OCI-LY1 (cell line): ENCODE results near the gene MED7.

Experiments used
- H2AFZ ChIP-seq: fragments of 200-600 bp; sonication (generic), shearing (Covaris generic); 2 replicates; pipeline ENCODE4 v1.6.0; 2014; ENCODE audit warnings: antibody characterized with exemption, mild to moderate bottlenecking, low read length
- H3F3A ChIP-seq: fragments of 200-600 bp; sonication (generic), shearing (Covaris generic); 2 replicates; pipeline ENCODE4 v1.6.0; 2014; ENCODE audit warnings: mild to moderate bottlenecking, antibody characterized with exemption, low read length, moderate library complexity; ENCODE audit not compliant: insufficient read depth
- H3K27ac ChIP-seq: fragments of 200-600 bp; sonication (generic); 2 replicates; pipeline ENCODE4 v1.5.1; 2014; ENCODE audit warnings: low read length, mixed run types, mild to moderate bottlenecking, low read depth; ENCODE audit not compliant: poor library complexity, severe bottlenecking
- H3K27me3 ChIP-seq: fragments of 200-600 bp; sonication (generic); 2 replicates; pipeline ENCODE4 v1.6.0; 2014; ENCODE audit warnings: antibody characterized with exemption, mild to moderate bottlenecking, low read length, moderate library complexity; ENCODE audit not compliant: insufficient read depth
- H3K36me3 ChIP-seq: fragments of 200-600 bp; sonication (generic); 2 replicates; pipeline ENCODE4 v1.6.1; 2014; ENCODE audit warnings: mild to moderate bottlenecking, antibody characterized with exemption, low read length, moderate library complexity, mixed read lengths; ENCODE audit not compliant: insufficient read depth
- H3K4me1 ChIP-seq: fragments of 200-600 bp; sonication (generic); 2 replicates; pipeline ENCODE4 v1.5.1; 2014; ENCODE audit warnings: mild to moderate bottlenecking, low read length, moderate library complexity; ENCODE audit not compliant: insufficient read depth, severe bottlenecking
- H3K4me2 ChIP-seq: fragments of 200-600 bp; sonication (generic), shearing (Covaris generic); 2 replicates; pipeline ENCODE4 v1.6.1; 2014; ENCODE audit warnings: low read length
- H3K4me3 ChIP-seq: fragments of 200-600 bp; sonication (generic); 2 replicates; pipeline ENCODE4 v1.5.1; 2014; ENCODE audit warnings: low read length, low read depth, mild to moderate bottlenecking, mixed read lengths; ENCODE audit not compliant: poor library complexity, severe bottlenecking
- H3K79me2 ChIP-seq: fragments of 200-600 bp; shearing (Covaris generic); 2 replicates; pipeline ENCODE4 v1.6.1; 2016; ENCODE audit warnings: mixed run types, low read length, mixed read lengths; ENCODE audit not compliant: insufficient read depth
- H3K9ac ChIP-seq: fragments of 200-600 bp; sonication (generic), shearing (Covaris generic); 2 replicates; pipeline ENCODE4 v1.6.1; 2014; ENCODE audit warnings: mild to moderate bottlenecking, low read length, mixed read lengths
- H3K9me2 ChIP-seq: fragments of 200-600 bp; sonication (generic), shearing (Covaris generic); 2 replicates; pipeline ENCODE4 v1.6.1; 2014; ENCODE audit warnings: low read depth, mild to moderate bottlenecking, low read length, mixed read lengths
- H3K9me3 ChIP-seq: fragments of 200-600 bp; shearing (Covaris generic); 2 replicates; pipeline ENCODE4 v1.6.1; 2014; ENCODE audit warnings: low read length, mixed read lengths
- H4K20me1 ChIP-seq: fragments of 200-600 bp; sonication (generic), shearing (Covaris generic); 2 replicates; pipeline ENCODE4 v1.6.0; 2016; ENCODE audit warnings: mild to moderate bottlenecking, low read length; ENCODE audit not compliant: insufficient read depth
- CTCF ChIP-seq: fragments of 200-600 bp; sonication (generic), shearing (Covaris generic); IDR thresholded peaks from 2 replicates; pipeline ENCODE4 v1.5.1; 2017; ENCODE audit warnings: mild to moderate bottlenecking, antibody characterized with exemption, low read length, moderate library complexity, mixed read lengths
- EZH2 ChIP-seq: fragments of 200-600 bp; sonication (generic), shearing (Covaris generic); IDR thresholded peaks from 2 replicates; pipeline ENCODE4 v1.8.0; 2017; ENCODE audit warnings: borderline replicate concordance, mixed run types, mild to moderate bottlenecking, antibody characterized with exemption, low read length, moderate library complexity, mixed read lengths

MED7 gene

GRCh38 chr5:157184117-157184670 is 41.5 kb upstream of the MED7 start:
- H3K4me3 ChIP-seq: peak overlapping the region; percentile 69
- H3F3A ChIP-seq: no peaks in the 10 kb centered on the region
- H3K27me3 ChIP-seq: no peaks in the 10 kb centered on the region
- H4K20me1 ChIP-seq: no peaks in the 10 kb centered on the region
- H3K36me3 ChIP-seq: peaks cover 18% of the 10 kb centered on the region; the same call in 1 of the 2 replicates
- TF ChIP-seq CTCF (no peak), EZH2 (no peak)
- peak overlapping the region; percentile 66 for H3K4me2 ChIP-seq
- peaks cover 63% of the 10 kb centered on the region for H3K79me2 ChIP-seq
- peak overlapping the region; percentile 43; the same call in 1 of the 2 replicates for H3K9ac ChIP-seq
- H3K4me1 ChIP-seq: peaks cover 71% of the 10 kb centered on the region
- H3K27ac ChIP-seq: peak overlapping the region; percentile 58
- no peak overlapping the region for H2AFZ ChIP-seq
- H3K9me2 ChIP-seq: no peaks in the 10 kb centered on the region
- H3K9me3 ChIP-seq: no peaks in the 10 kb centered on the region

- H3K9ac ChIP-seq: peak overlapping the region; percentile 69
- H2AFZ ChIP-seq: no peak overlapping the region
- peaks cover 53% of the 10 kb centered on the region for H3K79me2 ChIP-seq
- H3K4me3 ChIP-seq: peak overlapping the region; percentile 69
- peak overlapping the region; percentile 69 for H3K27ac ChIP-seq
- peaks cover 18% of the 10 kb centered on the region; the same call in 1 of the 2 replicates for H3K36me3 ChIP-seq
- no peaks in the 10 kb centered on the region for H3K9me3 ChIP-seq
- no peaks in the 10 kb centered on the region for H3K27me3 ChIP-seq
- H3K9me2 ChIP-seq: no peaks in the 10 kb centered on the region
- H3K4me1 ChIP-seq: peaks cover 67% of the 10 kb centered on the region
- TF ChIP-seq EZH2 (no peak), CTCF (no peak)
- H3F3A ChIP-seq: no peaks in the 10 kb centered on the region
- H3K4me2 ChIP-seq: peak overlapping the region; percentile 70
- no peaks in the 10 kb centered on the region for H4K20me1 ChIP-seq
Measured at GRCh38 chr5:157182143-157182757, 39.6 kb upstream of the MED7 start.

- H3K79me2 ChIP-seq: peaks cover 51% of the 10 kb centered on the region
- peak within 1 kb of the TSS; percentile 69 for H3K9ac ChIP-seq
- H3K9me3 ChIP-seq: no peaks in the 10 kb centered on the region
- H4K20me1 ChIP-seq: no peaks in the 10 kb centered on the region
- TF ChIP-seq CTCF (no peak), EZH2 (no peak)
- H3K4me1 ChIP-seq: peaks cover 50% of the 10 kb centered on the region
- peaks cover 15% of the 10 kb centered on the region; the same call in 1 of the 2 replicates for H3K36me3 ChIP-seq
- peak within 1 kb of the TSS; percentile 70 for H3K4me2 ChIP-seq
- no peaks in the 10 kb centered on the region for H3F3A ChIP-seq
- no peaks in the 10 kb centered on the region for H3K9me2 ChIP-seq
- H3K27ac ChIP-seq: peak within 1 kb of the TSS; percentile 69
- no peaks in the 10 kb centered on the region for H3K27me3 ChIP-seq
- H2AFZ ChIP-seq: no peak within 1 kb of the TSS
- peak within 1 kb of the TSS; percentile 69 for H3K4me3 ChIP-seq
Measured at GRCh38 chr5:157180374-157181264, 38.0 kb upstream of the MED7 start, which contains the start of gene ITK. Gene ITK (plus strand): TSS chr5:157180840. CDS start chr5:157180978, 138 bp downstream.
